ENCODE data around the gene TANC1.

- TF ChIP-seq CTCF (IDR thresholded peaks at IDR 0.05) (no peak), POLR2A (IDR thresholded peaks at IDR 0.05) (no peak)
Measured at GRCh38 chr2:159195697-159196096, 227.3 kb downstream of the TANC1 start.
